K562 (cell line): Measurements from ENCODE around the gene PYGO2. TPM values are rescaled to one million over a fixed set of nuclear protein-coding genes. Genes with fewer than 3 reads are reported as not detected.

ENCODE experiments used
- BACH1 ChIP-seq: fragments of 200-800 bp; sonication (Bioruptor generic); IDR thresholded peaks from 2 replicates; pipeline ENCODE4 v1.6.1; 2016; ENCODE audit warnings: missing genetic modification characterization, missing compliant biosample characterization
- CLOCK ChIP-seq: fragments of 250-450 bp; sonication (Bioruptor Pico); IDR thresholded peaks from 2 replicates; pipeline ENCODE4 v1.4.0; 2020; ENCODE audit warnings: mild to moderate bottlenecking, moderate library complexity, borderline replicate concordance
- CREM ChIP-seq: IDR thresholded peaks from 2 replicates; pipeline ENCODE4 v1.6.1; 2014; ENCODE audit warnings: antibody characterized with exemption, low read depth
- DPF2 ChIP-seq: fragments of 450-650 bp; IDR thresholded peaks from 2 replicates; pipeline ENCODE4 v1.6.1; 2016
- EGR1 ChIP-seq: fragments of 450-650 bp; conservative IDR thresholded peaks from 2 replicates; pipeline ENCODE4 v1.6.1; 2017; ENCODE audit warnings: mild to moderate bottlenecking
- HSF4 ChIP-seq: fragments of 250-450 bp; sonication (Bioruptor Pico); IDR thresholded peaks from 2 replicates; pipeline ENCODE4 v2.1.2; 2022; ENCODE audit warnings: mild to moderate bottlenecking, moderate library complexity, borderline replicate concordance
- JUND ChIP-seq, 2 experiments: IDR thresholded peaks; 2 replicates in 1 of 2; 3 replicates in 1 of 2; pipeline ENCODE4 v1.6.1; 2011; ENCODE audit warnings: borderline replicate concordance in 2 of 2, low read depth in 2 of 2, low read length in 2 of 2, improper control_type of control experiment in 1 of 2, missing biosample characterization in 1 of 2, missing genetic modification characterization in 1 of 2, missing genetic modification reagents in 1 of 2
- KAT2B ChIP-seq: IDR thresholded peaks from one replicate; pipeline ENCODE4 v1.6.1; 2012; ENCODE audit warnings: low read depth, mild to moderate bottlenecking, control low read depth, inconsistent platforms, low read length, moderate library complexity
- KLF10 ChIP-seq: fragments of 250-450 bp; sonication (Bioruptor Pico); IDR thresholded peaks from 2 replicates; pipeline ENCODE4 v1.6.1; 2021; ENCODE audit warnings: matching md5 sums
- POLR2AphosphoS2 ChIP-seq: IDR thresholded peaks from 2 replicates; pipeline ENCODE4 v1.6.1; 2012; ENCODE audit warnings: low read length, improper control_type of control experiment
- SREBF1 ChIP-seq: fragments of 150-350 bp; IDR thresholded peaks from 2 replicates; pipeline ENCODE4 v1.6.1; 2014; ENCODE audit warnings: antibody characterized with exemption, low read depth, low read length, borderline replicate concordance
- ZBTB8A ChIP-seq: fragments of 450-650 bp; IDR thresholded peaks from 2 replicates; pipeline ENCODE4 v1.6.1; 2018; ENCODE audit warnings: mild to moderate bottlenecking, moderate library complexity; ENCODE audit not compliant: partially characterized antibody
- ZNF140 ChIP-seq: fragments of 250-450 bp; sonication (Bioruptor Pico); IDR thresholded peaks from 2 replicates; pipeline ENCODE4 v1.8.0; 2021; ENCODE audit warnings: moderate library complexity, mild to moderate bottlenecking, inconsistent platforms
- ZNF253 ChIP-seq: fragments of 250-450 bp; sonication (Bioruptor Pico); conservative IDR thresholded peaks from 2 replicates; pipeline ENCODE4 v1.6.1; 2021; ENCODE audit warnings: mild to moderate bottlenecking
- polyA plus RNA-seq, 8 experiments: library from polyadenylated mRNA; depleted of rRNA in 4 of 8; stranded (reverse) in 5 of 8; unstranded in 3 of 8; fragments of >200 nt; fragmentation: Nextera tagmentation in 2 of 8; fragmentation: Illumina TruSeq in 1 of 8; extraction: Ambion mirVana in 2 of 8; extraction: Trizol in 1 of 8; gene quantifications; 2 replicates each; pipeline versions ENCODE4 v1.2.1 to v1.2.3, GENCODE V29; 2011 to 2014; ENCODE audit warnings: inconsistent platforms in 1 of 8, missing spikeins in 1 of 8
- total RNA-seq, 7 experiments: library from RNA; depleted of rRNA in 6 of 7; stranded (reverse); fragments of >200 nt in 6 of 7; fragmentation: Illumina TruSeq in 2 of 7; extraction: Trizol in 2 of 7; gene quantifications; 2 replicates each; pipeline versions ENCODE4 v1.2.1 to v1.2.3, GENCODE V29; 2011 to 2021; ENCODE audit warnings: low replicate concordance in 1 of 7
- TF ChIP-seq, protein P1 (sequence below): fragments of 450-650 bp; formaldehyde crosslinking; IDR thresholded peaks from 2 replicates; pipeline ENCODE4 v1.4.0; 2022; ENCODE audit warnings: mild to moderate bottlenecking, moderate library complexity
- TF ChIP-seq, protein P2 (sequence below): fragments of 450-650 bp; IDR thresholded peaks from 2 replicates; pipeline ENCODE4 v1.6.1; 2016; ENCODE audit warnings: missing biosample characterization, missing genetic modification characterization
- TF ChIP-seq, protein P3 (sequence below): fragments of 250-450 bp; sonication (Bioruptor Pico); IDR thresholded peaks from 2 replicates; pipeline ENCODE4 v1.4.0; 2020; ENCODE audit warnings: mild to moderate bottlenecking, moderate library complexity
- TF ChIP-seq, protein P4 (sequence below): fragments of 250-450 bp; sonication (Bioruptor Pico); IDR thresholded peaks from 2 replicates; pipeline ENCODE4 v1.8.0; 2021; ENCODE audit warnings: moderate library complexity, mild to moderate bottlenecking, inconsistent platforms

Gene PYGO2
- total and polyA plus RNA-seq, 9 of the 15 experiments (the other 6 are each of a cell fraction or from before 2014, with no cell fraction given): 8.3 to 36.2 (median 18.2) TPM

DNA sequence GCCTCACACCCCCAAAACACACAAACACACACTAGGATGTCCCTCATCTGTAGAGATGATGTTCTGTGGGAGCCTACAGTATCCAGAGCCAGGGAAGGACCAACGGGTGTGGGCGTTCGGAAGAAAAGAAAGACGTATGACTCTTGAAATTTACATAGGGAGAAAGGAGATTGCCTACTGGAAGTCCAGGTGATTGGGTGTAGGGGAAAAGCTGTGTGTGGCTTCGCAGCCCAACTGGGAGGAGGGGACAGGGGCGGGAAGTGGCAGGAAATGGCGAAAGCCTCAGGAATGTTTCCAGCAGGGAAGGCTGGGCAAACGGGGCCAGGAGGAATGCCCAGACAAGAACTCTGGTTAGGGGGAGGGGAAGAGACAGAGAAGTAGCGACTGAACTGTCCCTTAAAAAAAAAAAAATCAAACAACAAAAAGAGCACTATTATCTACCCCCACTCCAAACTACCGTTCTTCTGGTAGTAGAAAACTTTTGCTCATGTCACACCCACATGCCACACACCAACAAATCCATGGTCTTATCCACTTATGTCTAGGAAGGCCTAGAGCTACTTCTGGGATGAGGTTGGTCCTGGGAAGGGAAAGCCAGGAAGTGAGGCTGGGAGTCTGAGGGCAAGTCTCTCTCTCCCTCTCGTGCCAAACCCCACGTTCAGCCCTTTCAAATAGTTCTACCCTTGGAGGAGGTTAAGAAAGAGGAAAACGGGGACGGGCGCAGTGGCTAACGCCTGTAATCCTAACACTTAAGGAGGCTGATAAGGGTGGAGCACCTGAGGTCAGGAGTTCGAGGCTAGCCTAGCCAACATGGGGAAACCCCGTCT is 11.1 kb upstream of the PYGO2 start (continued):
- TF ChIP-seq KLF10 (no peak), SREBF1 (no peak), CLOCK (no peak), ZBTB8A (no peak), ZNF253 (CRISPR knock-in tag) (no peak), DPF2 (no peak), BACH1 (tag) (peak; percentile 12; the same call in 1 of the 2 replicates), HSF4 (CRISPR knock-in tag) (no peak), POLR2AphosphoS2 (no peak), CREM (peak; percentile 6; the same call in 1 of the 2 replicates), JUND (IDR thresholded peaks at IDR 0.05; ENCODE audit: borderline replicate concordance, low read depth, low read length) (no peak), JUND (tag; IDR thresholded peaks at IDR 0.05; ENCODE audit: borderline replicate concordance, low read depth, low read length) (no peak), EGR1 (peak; percentile 49; the same call in 1 of the 2 replicates), KAT2B (no peak), ZNF140 (CRISPR knock-in tag) (no peak)
- TF ChIP-seq, protein P1, sequence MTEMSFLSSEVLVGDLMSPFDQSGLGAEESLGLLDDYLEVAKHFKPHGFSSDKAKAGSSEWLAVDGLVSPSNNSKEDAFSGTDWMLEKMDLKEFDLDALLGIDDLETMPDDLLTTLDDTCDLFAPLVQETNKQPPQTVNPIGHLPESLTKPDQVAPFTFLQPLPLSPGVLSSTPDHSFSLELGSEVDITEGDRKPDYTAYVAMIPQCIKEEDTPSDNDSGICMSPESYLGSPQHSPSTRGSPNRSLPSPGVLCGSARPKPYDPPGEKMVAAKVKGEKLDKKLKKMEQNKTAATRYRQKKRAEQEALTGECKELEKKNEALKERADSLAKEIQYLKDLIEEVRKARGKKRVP (CRISPR knock-in tag): no peak
- TF ChIP-seq, protein P2, sequence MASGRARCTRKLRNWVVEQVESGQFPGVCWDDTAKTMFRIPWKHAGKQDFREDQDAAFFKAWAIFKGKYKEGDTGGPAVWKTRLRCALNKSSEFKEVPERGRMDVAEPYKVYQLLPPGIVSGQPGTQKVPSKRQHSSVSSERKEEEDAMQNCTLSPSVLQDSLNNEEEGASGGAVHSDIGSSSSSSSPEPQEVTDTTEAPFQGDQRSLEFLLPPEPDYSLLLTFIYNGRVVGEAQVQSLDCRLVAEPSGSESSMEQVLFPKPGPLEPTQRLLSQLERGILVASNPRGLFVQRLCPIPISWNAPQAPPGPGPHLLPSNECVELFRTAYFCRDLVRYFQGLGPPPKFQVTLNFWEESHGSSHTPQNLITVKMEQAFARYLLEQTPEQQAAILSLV (tag): no peak
- TF ChIP-seq, protein P3, sequence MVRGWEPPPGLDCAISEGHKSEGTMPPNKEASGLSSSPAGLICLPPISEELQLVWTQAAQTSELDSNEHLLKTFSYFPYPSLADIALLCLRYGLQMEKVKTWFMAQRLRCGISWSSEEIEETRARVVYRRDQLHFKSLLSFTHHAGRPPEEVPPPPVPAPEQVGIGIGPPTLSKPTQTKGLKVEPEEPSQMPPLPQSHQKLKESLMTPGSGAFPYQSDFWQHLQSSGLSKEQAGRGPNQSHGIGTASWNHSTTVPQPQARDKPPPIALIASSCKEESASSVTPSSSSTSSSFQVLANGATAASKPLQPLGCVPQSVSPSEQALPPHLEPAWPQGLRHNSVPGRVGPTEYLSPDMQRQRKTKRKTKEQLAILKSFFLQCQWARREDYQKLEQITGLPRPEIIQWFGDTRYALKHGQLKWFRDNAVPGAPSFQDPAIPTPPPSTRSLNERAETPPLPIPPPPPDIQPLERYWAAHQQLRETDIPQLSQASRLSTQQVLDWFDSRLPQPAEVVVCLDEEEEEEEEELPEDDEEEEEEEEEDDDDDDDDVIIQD (CRISPR knock-in tag): no peak
- TF ChIP-seq, protein P4, sequence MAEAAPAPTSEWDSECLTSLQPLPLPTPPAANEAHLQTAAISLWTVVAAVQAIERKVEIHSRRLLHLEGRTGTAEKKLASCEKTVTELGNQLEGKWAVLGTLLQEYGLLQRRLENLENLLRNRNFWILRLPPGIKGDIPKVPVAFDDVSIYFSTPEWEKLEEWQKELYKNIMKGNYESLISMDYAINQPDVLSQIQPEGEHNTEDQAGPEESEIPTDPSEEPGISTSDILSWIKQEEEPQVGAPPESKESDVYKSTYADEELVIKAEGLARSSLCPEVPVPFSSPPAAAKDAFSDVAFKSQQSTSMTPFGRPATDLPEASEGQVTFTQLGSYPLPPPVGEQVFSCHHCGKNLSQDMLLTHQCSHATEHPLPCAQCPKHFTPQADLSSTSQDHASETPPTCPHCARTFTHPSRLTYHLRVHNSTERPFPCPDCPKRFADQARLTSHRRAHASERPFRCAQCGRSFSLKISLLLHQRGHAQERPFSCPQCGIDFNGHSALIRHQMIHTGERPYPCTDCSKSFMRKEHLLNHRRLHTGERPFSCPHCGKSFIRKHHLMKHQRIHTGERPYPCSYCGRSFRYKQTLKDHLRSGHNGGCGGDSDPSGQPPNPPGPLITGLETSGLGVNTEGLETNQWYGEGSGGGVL: no peak
